IPS DF 19.7 (cell line): ENCODE measurements around the gene SGTA.

Experiments
- DNase-seq: peaks from one replicate; pipeline ENCODE4 v3.0.0-alpha.2; 2013; ENCODE audit warnings: low read depth, low spot score

SGTA gene

GRCh38 chr19:2770055-2771013, 12.7 kb downstream of the SGTA start:
- DNase-seq = no peak

GRCh38 chr19:2769218-2769617, 13.9 kb downstream of the SGTA start:
- DNase-seq = no peak

- no peak for DNase-seq
Measured at GRCh38 chr19:2768365-2769132, 14.5 kb downstream of the SGTA start.

GRCh38 chr19:2767688-2768087, 15.4 kb downstream of the SGTA start:
- DNase-seq = no peak

- DNase-seq = no peak
Measured at GRCh38 chr19:2766594-2767372, 16.3 kb downstream of the SGTA start.

GRCh38 chr19:2765376-2765775, 17.7 kb downstream of the SGTA start:
- DNase-seq = no peak

- DNase-seq = no peak
Measured at GRCh38 chr19:2764945-2765344, 18.1 kb downstream of the SGTA start.

- DNase-seq = no peak
Measured at GRCh38 chr19:2763687-2764086, 19.4 kb downstream of the SGTA start.

GRCh38 chr19:2762783-2763496, 20.1 kb downstream of the SGTA start:
- DNase-seq = no peak

GRCh38 chr19:2761876-2762782, 20.9 kb downstream of the SGTA start:
- no peak for DNase-seq

GRCh38 chr19:2761309-2761677, 21.8 kb downstream of the SGTA start:
- DNase-seq = no peak

GRCh38 chr19:2759965-2760364, 23.1 kb downstream of the SGTA start:
- no peak for DNase-seq

GRCh38 chr19:2759362-2759761, 23.7 kb downstream of the SGTA start:
- DNase-seq = no peak

GRCh38 chr19:2758601-2759313, 24.3 kb downstream of the SGTA start:
- DNase-seq = no peak

GRCh38 chr19:2756921-2757881, 25.9 kb downstream of the SGTA start:
- no peak for DNase-seq

- DNase-seq = no peak
Measured at GRCh38 chr19:2756477-2756876, 26.6 kb downstream of the SGTA start.

- no peak for DNase-seq
Measured at GRCh38 chr19:2755811-2756210, 27.3 kb downstream of the SGTA start.

- no peak for DNase-seq
Measured at GRCh38 chr19:2755448-2755705, 27.7 kb downstream of the SGTA start.
